ENCODE results near the gene NFAT5. TPM values are rescaled to one million over a fixed set of nuclear protein-coding genes. Genes with fewer than 3 reads are reported as not detected.

Gene NFAT5
- total and polyA plus RNA-seq, 4 donors: 5.2 to 111 (median 22.5) TPM

DNA sequence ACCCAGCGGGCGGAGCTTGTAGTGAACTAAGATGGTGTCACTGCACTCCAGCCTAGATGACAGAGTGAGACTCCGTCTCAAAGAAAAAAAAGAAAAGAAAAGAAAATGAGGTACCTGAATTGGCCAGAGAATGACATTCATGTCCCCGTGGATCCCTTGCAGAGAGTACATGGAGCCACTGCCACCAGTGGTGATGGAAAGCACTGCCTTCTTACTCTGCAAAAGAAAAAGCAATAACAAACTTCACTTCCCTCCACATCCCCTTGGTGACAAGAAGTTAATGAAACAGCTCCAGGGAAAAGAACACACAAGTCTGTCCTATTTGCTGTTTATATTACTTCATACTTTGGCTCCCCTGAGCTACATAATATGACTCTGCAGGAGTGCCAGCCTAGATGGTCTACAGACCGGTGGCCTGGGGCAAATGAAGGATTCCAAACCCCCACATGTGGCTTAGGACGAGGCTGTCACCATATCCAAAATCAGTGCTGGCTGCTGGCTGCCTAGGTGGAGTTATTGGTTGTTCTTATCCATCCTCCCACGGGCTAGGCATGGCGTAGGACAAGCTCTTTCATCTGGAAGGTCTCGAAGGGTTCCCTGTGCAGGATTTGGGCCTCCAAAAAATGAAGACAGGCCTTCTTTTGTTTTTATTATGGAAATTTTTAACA lies 147.3 kb downstream of the NFAT5 start:
- ATAC-seq (ENCODE audit: insufficient read depth, low FRiP score) (no peak), DNase-seq (no peak)
- no peak overlapping the region for H3K27ac ChIP-seq (ENCODE audit: low read depth in 1 of 2, low read length in 1 of 2)
- H3K4me1 ChIP-seq (ENCODE audit: control insufficient read depth in 5 of 5, insufficient read depth in 5 of 5, low read length in 5 of 5): peaks cover 0 to 4% (median 0%) of the 10 kb centered on the region in 5 donors
- H3K9ac ChIP-seq (ENCODE audit: insufficient read depth in 1 of 2, low read length in 2 of 2): no peak overlapping the region
- TF ChIP-seq, protein P1, sequence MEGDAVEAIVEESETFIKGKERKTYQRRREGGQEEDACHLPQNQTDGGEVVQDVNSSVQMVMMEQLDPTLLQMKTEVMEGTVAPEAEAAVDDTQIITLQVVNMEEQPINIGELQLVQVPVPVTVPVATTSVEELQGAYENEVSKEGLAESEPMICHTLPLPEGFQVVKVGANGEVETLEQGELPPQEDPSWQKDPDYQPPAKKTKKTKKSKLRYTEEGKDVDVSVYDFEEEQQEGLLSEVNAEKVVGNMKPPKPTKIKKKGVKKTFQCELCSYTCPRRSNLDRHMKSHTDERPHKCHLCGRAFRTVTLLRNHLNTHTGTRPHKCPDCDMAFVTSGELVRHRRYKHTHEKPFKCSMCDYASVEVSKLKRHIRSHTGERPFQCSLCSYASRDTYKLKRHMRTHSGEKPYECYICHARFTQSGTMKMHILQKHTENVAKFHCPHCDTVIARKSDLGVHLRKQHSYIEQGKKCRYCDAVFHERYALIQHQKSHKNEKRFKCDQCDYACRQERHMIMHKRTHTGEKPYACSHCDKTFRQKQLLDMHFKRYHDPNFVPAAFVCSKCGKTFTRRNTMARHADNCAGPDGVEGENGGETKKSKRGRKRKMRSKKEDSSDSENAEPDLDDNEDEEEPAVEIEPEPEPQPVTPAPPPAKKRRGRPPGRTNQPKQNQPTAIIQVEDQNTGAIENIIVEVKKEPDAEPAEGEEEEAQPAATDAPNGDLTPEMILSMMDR (IDR thresholded peaks at IDR 0.05; ENCODE audit: control extremely low read depth, extremely low read depth): no peak
- H3K4me3 ChIP-seq: no peak overlapping the region
- peaks cover 8 to 28% (median 11%) of the 10 kb centered on the region in 4 donors for H3K36me3 ChIP-seq (ENCODE audit: control insufficient read depth in 4 of 4, insufficient read depth in 4 of 4, low read length in 4 of 4)
- H3K27me3 ChIP-seq (ENCODE audit: control insufficient read depth in 3 of 3, insufficient read depth in 3 of 3, low read length in 2 of 3): no peaks in the 10 kb centered on the region
- no peaks in the 10 kb centered on the region for H3K9me3 ChIP-seq (ENCODE audit: control insufficient read depth in 4 of 4, insufficient read depth in 3 of 4, low read length in 3 of 4)
- 93 to 95% methylated on average over 9 of the region's 9 CpGs for WGBS, 2 donors

DNA sequence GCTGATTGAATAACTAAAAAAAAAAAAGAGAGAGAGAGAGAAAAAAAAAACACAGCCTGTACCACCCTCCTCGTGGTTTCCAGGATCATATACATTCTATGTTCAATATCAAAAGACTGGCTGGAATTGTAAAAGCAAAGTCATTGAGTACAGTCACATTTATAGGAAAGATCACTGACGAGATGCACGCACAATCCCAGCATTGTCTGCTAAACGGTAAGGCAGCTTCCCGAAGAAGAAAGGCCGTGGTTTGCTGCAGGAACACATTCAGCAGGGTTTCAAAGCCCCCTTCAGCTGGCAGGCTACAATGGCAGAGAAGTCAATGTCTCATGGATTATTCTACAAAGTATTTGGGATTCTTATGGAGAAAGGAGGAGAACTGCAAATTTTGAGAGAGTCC lies 151.3 kb downstream of the NFAT5 start:
- TF ChIP-seq, protein P1 (IDR thresholded peaks at IDR 0.05; ENCODE audit: control extremely low read depth, extremely low read depth): no peak
- no peaks in the 10 kb centered on the region for H3K9me3 ChIP-seq (ENCODE audit: control insufficient read depth in 4 of 4, insufficient read depth in 3 of 4, low read length in 3 of 4)
- H3K9ac ChIP-seq (ENCODE audit: insufficient read depth in 1 of 2, low read length in 2 of 2): no peak overlapping the region
- no peak overlapping the region for H3K27ac ChIP-seq (ENCODE audit: low read depth in 1 of 2, low read length in 1 of 2)
- peaks cover 2 to 28% (median 10%) of the 10 kb centered on the region in 4 donors for H3K36me3 ChIP-seq (ENCODE audit: control insufficient read depth in 4 of 4, insufficient read depth in 4 of 4, low read length in 4 of 4)
- H3K4me1 ChIP-seq (ENCODE audit: control insufficient read depth in 5 of 5, insufficient read depth in 5 of 5, low read length in 5 of 5): no peaks in the 10 kb centered on the region
- no peaks in the 10 kb centered on the region for H3K27me3 ChIP-seq (ENCODE audit: control insufficient read depth in 3 of 3, insufficient read depth in 3 of 3, low read length in 2 of 3)
- ATAC-seq (ENCODE audit: insufficient read depth, low FRiP score): no peak
- no peak for DNase-seq
- 91 to 97% methylated on average over 6 of the region's 6 CpGs for WGBS, 2 donors
- no peak overlapping the region for H3K4me3 ChIP-seq

DNA sequence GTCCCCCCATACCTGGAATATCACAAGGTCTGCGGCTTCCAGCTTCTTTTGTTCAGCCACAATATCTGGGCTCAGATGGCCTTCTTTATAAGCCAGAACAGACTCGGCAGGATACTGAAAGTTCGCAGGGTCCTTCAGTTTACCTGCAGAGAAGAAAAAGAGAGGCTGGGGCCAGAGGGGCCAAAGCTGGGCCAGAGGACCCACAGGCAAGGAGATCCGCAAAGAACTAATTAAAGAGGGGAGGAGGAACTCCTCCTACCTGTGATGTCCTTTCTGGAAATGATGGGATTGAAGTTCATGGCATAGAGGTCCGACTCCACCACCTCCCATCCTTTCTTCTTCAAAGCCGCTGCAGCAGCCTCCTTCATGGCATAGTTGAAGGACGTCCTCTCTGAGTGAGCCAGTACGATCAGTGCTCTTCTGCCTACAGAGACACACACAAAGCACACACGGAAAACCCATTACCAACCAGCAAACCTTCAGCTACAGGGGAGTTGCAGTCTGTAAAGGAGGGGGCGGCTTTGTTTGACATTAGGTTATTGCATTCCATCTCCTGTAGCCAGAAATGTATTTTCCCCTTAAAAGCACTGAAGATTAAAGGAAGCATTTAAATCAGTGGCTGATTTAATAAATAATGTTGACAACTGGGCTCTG lies 152.5 kb downstream of the NFAT5 start:
- Histone ChIP-seq H3K9ac (ENCODE audit: insufficient read depth in 1 of 2, low read length in 2 of 2) (no peak overlapping the region), H3K9me3 (ENCODE audit: control insufficient read depth in 4 of 4, insufficient read depth in 3 of 4, low read length in 3 of 4) (no peaks in the 10 kb centered on the region), H3K4me1 (ENCODE audit: control insufficient read depth in 5 of 5, insufficient read depth in 5 of 5, low read length in 5 of 5) (no peaks in the 10 kb centered on the region), H3K36me3 (ENCODE audit: control insufficient read depth in 4 of 4, insufficient read depth in 4 of 4, low read length in 4 of 4) (peaks cover 2 to 24% (median 3%) of the 10 kb centered on the region in 4 donors), H3K27me3 (ENCODE audit: control insufficient read depth in 3 of 3, insufficient read depth in 3 of 3, low read length in 2 of 3) (no peaks in the 10 kb centered on the region), H3K27ac (ENCODE audit: low read depth in 1 of 2, low read length in 1 of 2) (no peak overlapping the region), H3K4me3 (no peak overlapping the region)
- ATAC-seq (ENCODE audit: insufficient read depth, low FRiP score) (no peak), DNase-seq (no peak)
- TF ChIP-seq, protein P1 (IDR thresholded peaks at IDR 0.05; ENCODE audit: control extremely low read depth, extremely low read depth): no peak
- 84 to 87% methylated on average over 10 of the region's 10 CpGs for WGBS, 2 donors

Measured in lung (tissue), 12 donors.